H1 (cell line): ENCODE measurements around the gene PIK3R1. TPM values are rescaled to one million over a fixed set of nuclear protein-coding genes. Genes with fewer than 3 reads are reported as not detected.

Experiments
- POLR2A ChIP-seq, 2 experiments: IDR thresholded peaks; 1 replicate in 1 of 2; 2 replicates in 1 of 2; pipeline ENCODE4 v1.6.1; 2011; ENCODE audit warnings: low read depth in 2 of 2, low read length in 2 of 2, mild to moderate bottlenecking in 2 of 2; ENCODE audit errors: control extremely low read depth in 1 of 2
- POU5F1 ChIP-seq: IDR thresholded peaks from 2 replicates; pipeline ENCODE4 v1.6.1; 2011; ENCODE audit warnings: low read depth, mild to moderate bottlenecking, low read length, moderate library complexity
- SIRT6 ChIP-seq: IDR thresholded peaks from one replicate; pipeline ENCODE4 v1.7.1; 2012; ENCODE audit warnings: low read length, inconsistent platforms
- TAF1 ChIP-seq: IDR thresholded peaks from 2 replicates; pipeline ENCODE4 v1.6.1; 2011; ENCODE audit warnings: mild to moderate bottlenecking, low read depth, low read length
- TAF7 ChIP-seq: optimal IDR thresholded peaks from 2 replicates; pipeline ENCODE3; 2011; ENCODE audit warnings: low read depth, mild to moderate bottlenecking, inconsistent platforms, low read length, moderate library complexity, borderline replicate concordance
- TEAD4 ChIP-seq: IDR thresholded peaks from 2 replicates; pipeline ENCODE4 v1.6.1; 2012; ENCODE audit warnings: low read depth, low read length, inconsistent platforms, mixed read lengths
- polyA plus RNA-seq, 7 experiments: library from polyadenylated mRNA; depleted of rRNA in 3 of 7; stranded (reverse) in 5 of 7; unstranded in 2 of 7; fragments of >200 nt in 5 of 7; fragments of 200-250 nt in 2 of 7; gene quantifications; 1 replicate in 5 of 7; 2 replicates in 1 of 7; 4 replicates in 1 of 7; pipeline versions ENCODE4 v1.2.1 to v1.2.3, GENCODE V29; 2011 to 2013; ENCODE audit warnings: missing spikeins in 2 of 7, mixed read lengths in 2 of 7
- total RNA-seq: library from RNA; stranded (reverse); fragmentation: NEBNext Ultra II Directional; extraction: Animal tissue kit (Norgen Biotek cat#: 25700); gene quantifications from 2 replicates; pipeline ENCODE4 v1.2.1, GENCODE V29; 2021
- TF ChIP-seq, protein P1 (sequence below): fragments of 300-600 bp; sonication (generic); IDR thresholded peaks from 2 replicates; pipeline ENCODE4 v1.7.1; 2012; ENCODE audit warnings: low read length, moderate library complexity, mild to moderate bottlenecking, inconsistent platforms; ENCODE audit not compliant: insufficient replicate concordance
- TF ChIP-seq, protein P2 (sequence below): IDR thresholded peaks from 2 replicates; pipeline ENCODE4 v1.6.1; 2011; ENCODE audit warnings: low read depth, mild to moderate bottlenecking, low read length; ENCODE audit not compliant: insufficient read depth
- TF ChIP-seq, protein P3 (sequence below): IDR thresholded peaks from 2 replicates; pipeline ENCODE4 v1.6.1; 2012; ENCODE audit warnings: low read length, inconsistent platforms

PIK3R1 gene
- total and polyA plus RNA-seq, 2 of the 8 experiments (the other 6 are each of a cell fraction or from before 2014, with no cell fraction given) = 2.3 to 13.7 TPM

DNA sequence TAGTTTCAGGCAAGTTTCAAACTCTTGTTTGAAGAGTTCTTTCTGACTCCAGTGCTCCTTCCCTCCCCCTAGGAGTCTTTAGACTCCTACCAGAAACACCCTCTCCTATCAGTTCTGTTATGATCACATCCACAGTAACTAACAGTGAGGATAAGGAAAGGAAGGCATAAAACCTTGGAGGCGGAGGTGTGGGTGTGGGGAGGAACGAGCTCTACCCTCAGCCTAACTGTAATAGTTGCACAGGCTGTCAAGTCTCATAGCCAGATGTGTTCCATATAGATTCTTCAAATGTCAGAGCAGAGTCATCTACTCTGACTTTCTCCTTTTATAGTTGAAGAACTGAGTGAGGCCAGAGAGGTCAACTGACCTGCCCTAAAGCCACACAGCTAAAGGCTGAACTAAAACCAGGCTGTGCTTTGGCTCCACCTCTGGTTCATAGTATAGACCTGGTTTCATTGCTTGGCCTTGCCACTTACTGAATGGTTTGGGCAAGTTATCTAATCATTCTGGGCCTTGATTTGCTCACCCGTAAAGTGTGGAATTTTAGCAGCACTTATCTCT is 34.4 kb upstream of the PIK3R1 start (continued):
- TF ChIP-seq, protein P1, sequence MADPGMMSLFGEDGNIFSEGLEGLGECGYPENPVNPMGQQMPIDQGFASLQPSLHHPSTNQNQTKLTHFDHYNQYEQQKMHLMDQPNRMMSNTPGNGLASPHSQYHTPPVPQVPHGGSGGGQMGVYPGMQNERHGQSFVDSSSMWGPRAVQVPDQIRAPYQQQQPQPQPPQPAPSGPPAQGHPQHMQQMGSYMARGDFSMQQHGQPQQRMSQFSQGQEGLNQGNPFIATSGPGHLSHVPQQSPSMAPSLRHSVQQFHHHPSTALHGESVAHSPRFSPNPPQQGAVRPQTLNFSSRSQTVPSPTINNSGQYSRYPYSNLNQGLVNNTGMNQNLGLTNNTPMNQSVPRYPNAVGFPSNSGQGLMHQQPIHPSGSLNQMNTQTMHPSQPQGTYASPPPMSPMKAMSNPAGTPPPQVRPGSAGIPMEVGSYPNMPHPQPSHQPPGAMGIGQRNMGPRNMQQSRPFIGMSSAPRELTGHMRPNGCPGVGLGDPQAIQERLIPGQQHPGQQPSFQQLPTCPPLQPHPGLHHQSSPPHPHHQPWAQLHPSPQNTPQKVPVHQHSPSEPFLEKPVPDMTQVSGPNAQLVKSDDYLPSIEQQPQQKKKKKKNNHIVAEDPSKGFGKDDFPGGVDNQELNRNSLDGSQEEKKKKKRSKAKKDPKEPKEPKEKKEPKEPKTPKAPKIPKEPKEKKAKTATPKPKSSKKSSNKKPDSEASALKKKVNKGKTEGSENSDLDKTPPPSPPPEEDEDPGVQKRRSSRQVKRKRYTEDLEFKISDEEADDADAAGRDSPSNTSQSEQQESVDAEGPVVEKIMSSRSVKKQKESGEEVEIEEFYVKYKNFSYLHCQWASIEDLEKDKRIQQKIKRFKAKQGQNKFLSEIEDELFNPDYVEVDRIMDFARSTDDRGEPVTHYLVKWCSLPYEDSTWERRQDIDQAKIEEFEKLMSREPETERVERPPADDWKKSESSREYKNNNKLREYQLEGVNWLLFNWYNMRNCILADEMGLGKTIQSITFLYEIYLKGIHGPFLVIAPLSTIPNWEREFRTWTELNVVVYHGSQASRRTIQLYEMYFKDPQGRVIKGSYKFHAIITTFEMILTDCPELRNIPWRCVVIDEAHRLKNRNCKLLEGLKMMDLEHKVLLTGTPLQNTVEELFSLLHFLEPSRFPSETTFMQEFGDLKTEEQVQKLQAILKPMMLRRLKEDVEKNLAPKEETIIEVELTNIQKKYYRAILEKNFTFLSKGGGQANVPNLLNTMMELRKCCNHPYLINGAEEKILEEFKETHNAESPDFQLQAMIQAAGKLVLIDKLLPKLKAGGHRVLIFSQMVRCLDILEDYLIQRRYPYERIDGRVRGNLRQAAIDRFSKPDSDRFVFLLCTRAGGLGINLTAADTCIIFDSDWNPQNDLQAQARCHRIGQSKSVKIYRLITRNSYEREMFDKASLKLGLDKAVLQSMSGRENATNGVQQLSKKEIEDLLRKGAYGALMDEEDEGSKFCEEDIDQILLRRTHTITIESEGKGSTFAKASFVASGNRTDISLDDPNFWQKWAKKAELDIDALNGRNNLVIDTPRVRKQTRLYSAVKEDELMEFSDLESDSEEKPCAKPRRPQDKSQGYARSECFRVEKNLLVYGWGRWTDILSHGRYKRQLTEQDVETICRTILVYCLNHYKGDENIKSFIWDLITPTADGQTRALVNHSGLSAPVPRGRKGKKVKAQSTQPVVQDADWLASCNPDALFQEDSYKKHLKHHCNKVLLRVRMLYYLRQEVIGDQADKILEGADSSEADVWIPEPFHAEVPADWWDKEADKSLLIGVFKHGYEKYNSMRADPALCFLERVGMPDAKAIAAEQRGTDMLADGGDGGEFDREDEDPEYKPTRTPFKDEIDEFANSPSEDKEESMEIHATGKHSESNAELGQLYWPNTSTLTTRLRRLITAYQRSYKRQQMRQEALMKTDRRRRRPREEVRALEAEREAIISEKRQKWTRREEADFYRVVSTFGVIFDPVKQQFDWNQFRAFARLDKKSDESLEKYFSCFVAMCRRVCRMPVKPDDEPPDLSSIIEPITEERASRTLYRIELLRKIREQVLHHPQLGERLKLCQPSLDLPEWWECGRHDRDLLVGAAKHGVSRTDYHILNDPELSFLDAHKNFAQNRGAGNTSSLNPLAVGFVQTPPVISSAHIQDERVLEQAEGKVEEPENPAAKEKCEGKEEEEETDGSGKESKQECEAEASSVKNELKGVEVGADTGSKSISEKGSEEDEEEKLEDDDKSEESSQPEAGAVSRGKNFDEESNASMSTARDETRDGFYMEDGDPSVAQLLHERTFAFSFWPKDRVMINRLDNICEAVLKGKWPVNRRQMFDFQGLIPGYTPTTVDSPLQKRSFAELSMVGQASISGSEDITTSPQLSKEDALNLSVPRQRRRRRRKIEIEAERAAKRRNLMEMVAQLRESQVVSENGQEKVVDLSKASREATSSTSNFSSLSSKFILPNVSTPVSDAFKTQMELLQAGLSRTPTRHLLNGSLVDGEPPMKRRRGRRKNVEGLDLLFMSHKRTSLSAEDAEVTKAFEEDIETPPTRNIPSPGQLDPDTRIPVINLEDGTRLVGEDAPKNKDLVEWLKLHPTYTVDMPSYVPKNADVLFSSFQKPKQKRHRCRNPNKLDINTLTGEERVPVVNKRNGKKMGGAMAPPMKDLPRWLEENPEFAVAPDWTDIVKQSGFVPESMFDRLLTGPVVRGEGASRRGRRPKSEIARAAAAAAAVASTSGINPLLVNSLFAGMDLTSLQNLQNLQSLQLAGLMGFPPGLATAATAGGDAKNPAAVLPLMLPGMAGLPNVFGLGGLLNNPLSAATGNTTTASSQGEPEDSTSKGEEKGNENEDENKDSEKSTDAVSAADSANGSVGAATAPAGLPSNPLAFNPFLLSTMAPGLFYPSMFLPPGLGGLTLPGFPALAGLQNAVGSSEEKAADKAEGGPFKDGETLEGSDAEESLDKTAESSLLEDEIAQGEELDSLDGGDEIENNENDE = no peak
- TF ChIP-seq, protein P2, sequence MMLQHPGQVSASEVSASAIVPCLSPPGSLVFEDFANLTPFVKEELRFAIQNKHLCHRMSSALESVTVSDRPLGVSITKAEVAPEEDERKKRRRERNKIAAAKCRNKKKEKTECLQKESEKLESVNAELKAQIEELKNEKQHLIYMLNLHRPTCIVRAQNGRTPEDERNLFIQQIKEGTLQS = no peak
- no peak for TF ChIP-seq TAF7
- TF ChIP-seq POLR2A (IDR thresholded peaks at IDR 0.05; ENCODE audit: control extremely low read depth in 1 of 2, low read depth in 2 of 2, low read length in 2 of 2) = no peak
- TF ChIP-seq POU5F1 = no peak
- TF ChIP-seq SIRT6 = no peak
- TF ChIP-seq, protein P3, sequence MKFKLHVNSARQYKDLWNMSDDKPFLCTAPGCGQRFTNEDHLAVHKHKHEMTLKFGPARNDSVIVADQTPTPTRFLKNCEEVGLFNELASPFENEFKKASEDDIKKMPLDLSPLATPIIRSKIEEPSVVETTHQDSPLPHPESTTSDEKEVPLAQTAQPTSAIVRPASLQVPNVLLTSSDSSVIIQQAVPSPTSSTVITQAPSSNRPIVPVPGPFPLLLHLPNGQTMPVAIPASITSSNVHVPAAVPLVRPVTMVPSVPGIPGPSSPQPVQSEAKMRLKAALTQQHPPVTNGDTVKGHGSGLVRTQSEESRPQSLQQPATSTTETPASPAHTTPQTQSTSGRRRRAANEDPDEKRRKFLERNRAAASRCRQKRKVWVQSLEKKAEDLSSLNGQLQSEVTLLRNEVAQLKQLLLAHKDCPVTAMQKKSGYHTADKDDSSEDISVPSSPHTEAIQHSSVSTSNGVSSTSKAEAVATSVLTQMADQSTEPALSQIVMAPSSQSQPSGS = no peak
- no peak for TF ChIP-seq TEAD4
- TF ChIP-seq TAF1 = no peak
